NCI-H345 treated with DMSO at 0.1 percent for 48 hours (cell line): ENCODE measurements around the gene PDE7B.

Experiments
- DNase-seq: peaks from one replicate; lab custom pipeline; 2025; ENCODE audit not compliant: unreplicated experiment; lab: John Stamatoyannopoulos, UW

The PDE7B gene

GRCh38 chr6:135884136-135884535, 32.6 kb downstream of the PDE7B start:
- no peak for DNase-seq

- DNase-seq = no peak
Measured at GRCh38 chr6:135887069-135887468, 35.6 kb downstream of the PDE7B start.

- DNase-seq = no peak
Measured at GRCh38 chr6:135888818-135889217, 37.3 kb downstream of the PDE7B start.

- DNase-seq = no peak
Measured at GRCh38 chr6:135890876-135891275, 39.4 kb downstream of the PDE7B start.

- DNase-seq = no peak
Measured at GRCh38 chr6:135891710-135892109, 40.2 kb downstream of the PDE7B start.

GRCh38 chr6:135895231-135895911, 43.9 kb downstream of the PDE7B start:
- DNase-seq = no peak

- no peak for DNase-seq
Measured at GRCh38 chr6:135897087-135897486, 45.6 kb downstream of the PDE7B start.

- DNase-seq = no peak
Measured at GRCh38 chr6:135901774-135902524, 50.4 kb downstream of the PDE7B start.

GRCh38 chr6:135902756-135903331, 51.3 kb downstream of the PDE7B start:
- no peak for DNase-seq

- no peak for DNase-seq
Measured at GRCh38 chr6:135904666-135905065, 53.2 kb downstream of the PDE7B start.

- DNase-seq = no peak
Measured at GRCh38 chr6:135905604-135906300, 54.3 kb downstream of the PDE7B start.

GRCh38 chr6:135906542-135906941, 55.0 kb downstream of the PDE7B start:
- DNase-seq = no peak

GRCh38 chr6:135906972-135907465, 55.5 kb downstream of the PDE7B start:
- no peak for DNase-seq

- peak; percentile 4 for DNase-seq
Measured at GRCh38 chr6:135909737-135910387, 58.4 kb downstream of the PDE7B start.

- DNase-seq = no peak
Measured at GRCh38 chr6:135910790-135911618, 59.5 kb downstream of the PDE7B start.

GRCh38 chr6:135913785-135914184, 62.3 kb downstream of the PDE7B start:
- DNase-seq = no peak

- DNase-seq = no peak
Measured at GRCh38 chr6:135919026-135919425, 67.5 kb downstream of the PDE7B start.

GRCh38 chr6:135920689-135921088, 69.2 kb downstream of the PDE7B start:
- DNase-seq = no peak

GRCh38 chr6:135921188-135921587, 69.7 kb downstream of the PDE7B start:
- DNase-seq = no peak

GRCh38 chr6:135922174-135922573, 70.7 kb downstream of the PDE7B start:
- no peak for DNase-seq
